GM21423 (cell line): Measurements from ENCODE around the gene MON1A.
"Not testable (repeated sequence)": the region's sequence is repeated elsewhere in the genome, so short reads cannot be mapped to it uniquely, and the experiment has no call there.

Experiments used
- ATAC-seq: cut with Tn5 transposase; IDR thresholded peaks from one replicate; pipeline ENCODE4 v1.9.1; 2021; ENCODE audit warnings: mild to moderate bottlenecking, moderate library complexity; ENCODE audit not compliant: unreplicated experiment

MON1A gene

DNA sequence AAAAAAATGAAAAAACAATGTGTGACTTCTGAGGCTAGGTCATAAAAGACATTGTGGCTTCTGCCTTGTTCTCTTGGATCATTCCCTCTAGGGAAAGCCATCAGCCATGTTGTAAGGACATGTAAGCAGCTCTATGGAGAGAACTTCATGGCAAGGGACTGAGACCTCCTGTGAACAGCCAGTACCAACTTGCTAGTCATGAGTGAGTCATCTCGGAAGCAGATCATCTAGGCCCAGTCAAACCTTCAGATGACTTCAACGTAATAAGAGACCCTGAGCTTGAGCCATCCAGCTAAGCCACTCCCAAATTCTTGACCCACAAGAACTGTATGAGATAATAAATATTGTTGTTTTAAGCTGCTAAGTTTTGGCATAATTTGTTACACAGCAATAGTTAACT, 4.9 kb downstream of the MON1A start:
- ATAC-seq: no peak

- ATAC-seq: not testable (repeated sequence)
Observed at GRCh38 chr3:49917806-49918590, 11.6 kb downstream of the MON1A start.

GRCh38 chr3:49916686-49917085, 12.9 kb downstream of the MON1A start:
- no peak for ATAC-seq

GRCh38 chr3:49914906-49915305, 14.7 kb downstream of the MON1A start:
- ATAC-seq: no peak

- ATAC-seq: no peak
Observed at GRCh38 chr3:49912881-49913281, 16.7 kb downstream of the MON1A start.

DNA sequence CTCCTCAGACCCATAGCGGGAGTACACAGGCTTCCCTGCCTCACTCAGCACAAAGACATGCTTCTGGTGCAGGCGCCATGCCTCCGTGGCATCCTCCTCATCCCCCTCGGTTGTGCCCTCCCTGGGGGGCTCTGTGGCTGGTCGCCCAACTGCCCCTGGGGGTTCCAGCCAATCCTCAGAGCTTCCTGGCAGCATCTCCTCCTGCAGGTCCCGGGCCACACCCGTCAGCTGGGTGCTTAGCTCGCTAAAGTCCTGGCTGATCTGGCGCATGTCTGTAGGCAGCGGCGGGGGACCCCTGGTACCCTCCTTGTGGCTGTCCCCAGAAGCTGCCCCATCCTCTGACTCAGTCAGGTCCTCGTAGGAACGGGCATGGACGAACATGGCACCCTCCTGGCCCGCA, 18.0 kb downstream of the MON1A start:
- ATAC-seq: no peak

DNA sequence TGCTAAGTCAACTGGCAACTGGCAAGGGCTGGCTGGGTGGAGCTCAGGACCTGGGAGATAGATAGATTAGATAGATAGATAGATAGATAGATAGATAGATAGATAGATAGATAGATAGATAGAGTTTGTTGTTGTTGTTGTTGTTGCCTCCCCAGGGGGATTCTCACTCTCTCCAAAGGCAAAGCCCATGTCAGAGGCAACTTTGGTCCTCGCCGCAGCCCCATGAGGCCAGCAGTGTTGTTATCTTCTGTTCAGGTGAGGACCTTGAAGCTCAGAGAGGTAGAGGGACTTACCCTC, 18.5 kb downstream of the MON1A start:
- no peak for ATAC-seq

DNA sequence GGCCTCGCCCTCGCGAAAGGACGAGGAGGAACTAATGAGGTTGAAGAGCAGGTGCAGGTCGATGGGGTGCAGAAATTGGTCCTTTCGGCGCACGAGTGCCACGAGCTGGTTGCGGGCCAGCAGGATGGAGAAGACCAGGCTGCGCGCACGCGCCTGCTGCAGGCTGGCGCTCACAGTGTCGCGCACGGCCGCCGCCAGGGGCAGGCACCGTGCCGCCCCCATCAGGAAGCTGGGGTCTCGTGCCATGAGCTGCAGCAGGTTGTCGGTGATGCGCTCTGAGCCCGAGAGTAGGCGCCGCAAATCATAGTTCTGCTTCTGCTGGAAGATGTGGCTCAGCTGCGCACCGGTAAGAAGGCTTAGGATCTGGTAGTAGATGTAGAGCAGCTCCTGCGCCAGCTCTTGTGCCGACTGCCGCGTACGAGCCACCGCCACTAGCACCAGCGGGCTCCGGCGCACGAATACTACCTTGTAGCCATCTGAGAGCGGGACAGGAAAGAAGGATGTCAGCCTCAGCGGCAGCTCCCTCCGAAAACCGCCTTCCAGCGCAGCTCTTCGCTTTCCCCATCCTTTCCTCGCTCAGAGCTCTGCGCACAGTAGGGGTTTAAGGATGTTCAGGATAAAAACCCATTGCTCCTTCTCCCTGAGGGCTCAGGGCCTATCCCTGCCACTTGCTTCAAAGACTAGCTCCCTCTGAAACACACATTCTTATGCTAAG, 19.0 kb downstream of the MON1A start:
- no peak for ATAC-seq

DNA sequence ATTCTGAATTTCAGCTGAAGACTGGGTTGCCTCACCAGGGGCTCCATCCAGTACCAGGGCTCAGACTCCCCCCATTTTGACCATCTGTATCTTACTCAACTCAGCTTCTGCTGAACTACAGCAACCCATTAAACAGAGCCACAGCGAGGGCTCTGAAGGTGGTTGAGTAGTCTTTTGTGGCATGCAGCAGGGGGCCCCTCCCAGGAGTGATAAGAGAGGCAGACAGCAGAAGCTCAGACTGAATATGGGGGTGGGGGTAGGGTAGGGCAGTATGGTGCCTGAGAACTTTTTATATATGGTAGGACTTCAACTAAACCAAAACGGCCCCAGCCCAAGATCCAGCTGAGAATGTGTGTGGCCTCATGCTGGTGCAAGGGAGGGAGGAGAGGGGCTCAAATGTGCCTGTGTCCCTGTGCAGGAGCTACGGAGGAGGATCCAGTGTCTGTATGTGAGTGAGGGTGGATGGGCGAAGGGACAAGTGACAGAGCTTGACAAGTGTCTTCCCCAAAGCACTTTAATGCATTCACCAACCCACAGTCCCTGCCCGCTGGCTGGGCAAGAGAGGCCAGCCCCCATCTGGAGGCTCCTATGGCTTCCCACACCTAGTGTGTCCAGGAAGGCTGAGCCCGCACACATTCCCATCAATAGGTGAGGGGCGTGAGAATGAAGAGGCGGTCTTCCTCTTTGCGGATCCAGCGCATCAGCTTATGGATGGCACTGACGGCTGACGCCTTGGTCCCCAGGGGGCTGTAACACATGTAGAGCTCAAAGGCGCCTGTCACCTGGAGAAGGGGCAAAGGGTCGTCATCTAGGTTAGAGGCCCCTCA, 21.0 kb downstream of the MON1A start:
- no peak for ATAC-seq

- ATAC-seq: no peak
Observed at GRCh38 chr3:49906073-49906743, 23.4 kb downstream of the MON1A start.

DNA sequence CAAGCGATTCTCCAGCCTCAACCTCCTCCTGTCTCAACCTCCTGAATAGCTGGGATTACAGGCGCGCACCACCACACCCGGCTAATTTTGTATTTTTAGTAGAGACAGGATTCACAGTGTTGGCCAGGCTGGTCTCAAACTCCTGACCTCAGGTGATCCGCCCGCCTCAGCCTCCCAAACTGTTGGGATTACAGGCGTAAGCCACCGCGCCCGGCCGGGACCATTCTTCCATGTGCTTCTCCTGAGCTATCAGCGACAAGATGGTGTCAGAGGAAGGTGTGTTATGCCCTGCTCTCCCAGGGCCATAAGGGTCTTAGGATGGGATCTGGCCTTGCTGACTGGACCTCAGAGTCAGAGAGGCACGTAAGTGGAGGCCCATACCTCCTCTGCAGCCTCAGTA, 25.2 kb downstream of the MON1A start:
- not testable (repeated sequence) for ATAC-seq

DNA sequence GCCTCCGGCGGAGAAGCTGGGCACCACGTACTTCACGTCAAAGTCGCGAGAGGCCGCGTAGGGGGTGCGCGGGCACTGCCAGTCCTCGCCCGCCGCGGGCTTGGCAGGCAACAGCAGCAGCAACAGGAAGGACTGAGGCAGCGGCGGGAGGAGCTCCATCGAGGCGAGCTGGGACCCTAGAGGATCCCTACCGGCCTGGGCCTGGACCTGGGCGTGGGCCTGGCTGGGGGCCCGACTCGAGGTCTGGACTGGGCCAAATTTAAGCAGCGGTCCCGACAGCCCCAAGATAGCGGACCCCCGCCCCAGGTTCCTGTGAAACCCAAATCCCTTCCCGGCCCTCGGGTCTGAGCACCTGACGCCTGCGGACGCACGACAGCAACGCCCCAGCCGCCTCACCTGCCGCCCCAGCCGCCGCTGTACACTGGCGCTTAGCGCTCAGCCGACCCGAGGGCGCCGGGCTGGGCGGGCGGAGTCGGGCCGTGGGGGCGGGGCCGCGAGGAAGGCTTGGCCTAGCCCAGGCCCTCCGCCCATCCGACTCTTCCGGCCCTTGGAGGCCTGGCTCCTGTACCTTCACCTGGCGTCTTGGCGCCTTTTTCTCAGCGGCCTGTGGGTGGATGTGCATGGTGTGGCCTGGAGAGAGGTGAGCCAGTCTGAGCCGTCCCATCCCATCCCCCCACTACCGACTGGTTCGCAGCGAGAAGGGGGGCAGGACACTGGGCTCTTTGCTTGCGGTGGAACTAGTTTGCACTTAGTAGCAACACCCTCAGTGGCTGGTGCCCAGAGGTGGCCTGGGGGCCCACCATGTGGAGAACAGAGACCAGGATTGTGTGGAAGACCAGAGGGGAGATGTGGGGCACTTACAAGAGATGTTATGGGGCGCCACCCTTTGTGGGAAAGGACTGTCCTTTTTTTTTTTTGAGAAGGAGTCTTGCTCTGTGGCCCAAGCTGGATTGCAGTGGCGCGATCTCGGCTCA, 25.9 kb downstream of the MON1A start, which contains the start of gene MST1R:
MST1R (minus strand) TSS at position 423 of the 974 bp plus-strand sequence; CDS start at position 159, 264 bp downstream.
- ATAC-seq: peak; percentile 69

DNA sequence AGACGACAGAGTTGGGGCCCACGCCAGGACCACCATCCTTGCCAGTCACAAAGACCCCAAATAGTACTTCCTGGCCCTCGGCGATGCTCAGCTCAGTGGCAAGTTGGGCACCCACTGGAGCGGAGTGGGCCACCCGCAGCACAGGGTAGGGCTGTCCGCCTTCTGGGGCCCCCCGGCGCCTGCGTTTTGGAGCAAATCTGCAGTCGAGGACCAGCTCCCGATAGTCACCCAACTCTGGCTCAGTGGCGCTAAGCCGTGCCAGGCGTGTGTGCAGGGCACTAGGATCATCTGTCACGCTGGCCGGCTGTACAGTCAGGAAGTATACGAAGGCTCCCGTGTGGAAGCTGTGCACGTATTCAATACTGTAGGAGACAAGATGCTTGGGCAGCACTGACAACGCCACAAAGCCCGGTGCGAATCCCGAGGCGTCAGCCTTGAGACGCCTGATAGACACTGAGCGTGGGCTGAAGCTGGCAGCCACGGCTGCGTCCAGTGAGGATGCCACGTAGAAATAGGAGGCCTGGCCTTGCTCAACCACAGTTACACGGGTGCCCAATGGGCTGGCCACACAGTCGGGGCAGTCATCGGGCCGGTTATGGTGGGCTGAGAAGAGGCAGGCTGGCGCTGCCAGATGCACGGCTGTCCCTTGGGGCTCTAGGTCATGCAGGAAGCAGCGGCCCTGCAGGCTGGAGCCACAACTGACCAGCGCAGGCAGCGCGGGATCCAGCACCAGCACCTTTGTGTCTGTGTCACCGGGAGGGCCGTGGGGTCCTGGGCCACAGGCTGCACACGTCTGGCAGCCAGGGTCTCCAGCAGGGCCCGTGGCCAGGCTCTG, 26.9 kb downstream of the MON1A start:
- ATAC-seq: no peak

- no peak for ATAC-seq
Observed at GRCh38 chr3:49901366-49902339, 28.0 kb downstream of the MON1A start.

- no peak for ATAC-seq
Observed at GRCh38 chr3:49900491-49901153, 29.0 kb downstream of the MON1A start.

DNA sequence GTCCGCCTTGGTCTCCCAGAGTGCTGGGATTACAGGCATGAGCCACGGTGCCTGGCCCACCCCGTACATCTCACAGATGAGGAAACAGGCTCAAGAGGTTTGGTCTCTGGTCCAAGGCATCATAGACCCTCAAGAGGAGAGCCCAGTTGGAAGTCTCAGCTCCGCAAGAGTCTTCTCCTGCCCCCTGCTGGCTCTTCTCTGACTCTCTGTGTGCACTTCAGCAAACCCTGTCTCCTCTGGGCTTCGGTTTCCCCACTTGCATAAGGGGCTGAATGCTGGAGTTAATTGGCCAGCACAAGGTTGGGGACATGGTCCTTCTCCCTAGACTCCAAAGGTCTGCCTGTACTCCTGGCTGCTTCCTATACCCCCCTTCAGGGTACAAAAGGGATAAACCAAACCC, 29.8 kb downstream of the MON1A start:
- no peak for ATAC-seq

GRCh38 chr3:49898991-49899390, 30.6 kb downstream of the MON1A start:
- no peak for ATAC-seq
